Neuronal stem cell (in vitro differentiated cells): ENCODE results near the gene PSMD6.

Source experiments
- DNase-seq: peaks from one replicate; pipeline ENCODE4 v3.0.0-alpha.2; 2013; ENCODE audit warnings: low spot score
- H2AFZ ChIP-seq: one replicate; pipeline ENCODE4 v1.6.1; 2013; ENCODE audit warnings: mild to moderate bottlenecking, low read length, inconsistent platforms
- H2AK5ac ChIP-seq: 2 replicates; pipeline ENCODE4 v1.6.1; 2013; ENCODE audit warnings: low read depth, mild to moderate bottlenecking, inconsistent platforms, low read length, moderate library complexity, mixed read lengths
- H2BK120ac ChIP-seq: 2 replicates; pipeline ENCODE4 v1.6.1; 2013; ENCODE audit warnings: low read depth, mild to moderate bottlenecking, inconsistent platforms, low read length, moderate library complexity, mixed read lengths
- H2BK12ac ChIP-seq: one replicate; pipeline ENCODE4 v1.6.1; 2013; ENCODE audit warnings: low read length, inconsistent platforms
- H2BK15ac ChIP-seq: 2 replicates; pipeline ENCODE4 v1.6.1; 2013; ENCODE audit warnings: mild to moderate bottlenecking, low read length, inconsistent platforms, mixed read lengths
- H2BK5ac ChIP-seq: one replicate; pipeline ENCODE4 v1.6.1; 2013; ENCODE audit warnings: inconsistent platforms, mild to moderate bottlenecking, low read length, moderate library complexity
- H3K14ac ChIP-seq: one replicate; pipeline ENCODE4 v1.6.1; 2013; ENCODE audit warnings: low read length, inconsistent platforms
- H3K18ac ChIP-seq: 2 replicates; pipeline ENCODE4 v1.6.1; 2013; ENCODE audit warnings: low read length, inconsistent platforms
- H3K23ac ChIP-seq: 2 replicates; pipeline ENCODE4 v1.6.1; 2013; ENCODE audit warnings: low read depth, mild to moderate bottlenecking, mixed read lengths, low read length, inconsistent platforms; ENCODE audit not compliant: poor library complexity
- H3K27ac ChIP-seq: replicated peaks from 3 replicates; pipeline ENCODE4 v1.5.1; 2013; ENCODE audit warnings: low read length, inconsistent platforms
- H3K27me3 ChIP-seq, 3 experiments: 2 replicates each; pipeline ENCODE4 v1.6.1; 2013; ENCODE audit warnings: low read length in 3 of 3, mild to moderate bottlenecking in 2 of 3, inconsistent platforms in 1 of 3, low read depth in 1 of 3, mixed read lengths in 1 of 3, moderate library complexity in 1 of 3; ENCODE audit not compliant: control insufficient read depth in 3 of 3, insufficient read depth in 3 of 3
- H3K36me3 ChIP-seq, 2 donors: replicated peaks in 1 of 2; 2 replicates each; pipeline ENCODE4 v1.6.1; 2013; ENCODE audit warnings: low read length in 2 of 2; ENCODE audit not compliant: control insufficient read depth in 2 of 2, insufficient read depth in 2 of 2
- H3K4ac ChIP-seq: 2 replicates; pipeline ENCODE4 v1.6.1; 2013; ENCODE audit warnings: inconsistent platforms, mild to moderate bottlenecking, low read length, moderate library complexity
- H3K4me1 ChIP-seq, 2 donors: 1 replicate in 1 of 2; 2 replicates in 1 of 2; pipeline ENCODE4 v1.6.1; 2013; ENCODE audit warnings: low read length in 2 of 2, low read depth in 1 of 2; ENCODE audit not compliant: control insufficient read depth in 2 of 2, insufficient read depth in 1 of 2
- H3K4me2 ChIP-seq: one replicate; pipeline ENCODE4 v1.6.1; 2013; ENCODE audit warnings: mild to moderate bottlenecking, low read length, inconsistent platforms; ENCODE audit not compliant: insufficient read depth, poor library complexity, severe bottlenecking
- H3K4me3 ChIP-seq, 2 donors: 2 replicates each; pipeline ENCODE4 v1.5.1; 2013; ENCODE audit warnings: low read length in 2 of 2, mild to moderate bottlenecking in 2 of 2, inconsistent platforms in 1 of 2, moderate library complexity in 1 of 2
- H3K79me1 ChIP-seq: one replicate; pipeline ENCODE4 v1.6.1; 2013; ENCODE audit warnings: low read depth, mild to moderate bottlenecking, inconsistent platforms, low read length, moderate library complexity
- H3K9ac ChIP-seq: one replicate; pipeline ENCODE4 v1.6.1; 2013; ENCODE audit warnings: mild to moderate bottlenecking, low read depth, low read length, inconsistent platforms; ENCODE audit not compliant: poor library complexity
- H3K9me3 ChIP-seq, 2 donors: replicated peaks in 1 of 2; 2 replicates each; pipeline versions ENCODE3 to v1.6.1; 2013; ENCODE audit warnings: low read length in 2 of 2, mild to moderate bottlenecking in 2 of 2, inconsistent platforms in 1 of 2, low read depth in 1 of 2, mixed read lengths in 1 of 2, moderate library complexity in 1 of 2; ENCODE audit not compliant: control insufficient read depth in 2 of 2, insufficient read depth in 1 of 2
- H4K8ac ChIP-seq: one replicate; pipeline ENCODE4 v1.6.1; 2013; ENCODE audit warnings: low read depth, mild to moderate bottlenecking, inconsistent platforms, low read length, moderate library complexity
- H4K91ac ChIP-seq: one replicate; pipeline ENCODE4 v1.6.1; 2013; ENCODE audit warnings: low read length, low read depth, mild to moderate bottlenecking, inconsistent platforms; ENCODE audit not compliant: poor library complexity
- WGBS, 2 donors: extraction: QIAGEN DNeasy Blood & Tissue Kit; methylation state at CpG; one replicate each; pipeline ENCODE4 v1.1.7; 2013; ENCODE audit warnings: missing lambda C conversion rate in 2 of 2, mixed read lengths in 1 of 2; ENCODE audit not compliant: insufficient read length in 2 of 2, insufficient replicate concordance in 1 of 2; ENCODE audit errors: extremely low coverage in 2 of 2; 5-methylcytosine and 5-hydroxymethylcytosine counted together

The PSMD6 gene

DNA sequence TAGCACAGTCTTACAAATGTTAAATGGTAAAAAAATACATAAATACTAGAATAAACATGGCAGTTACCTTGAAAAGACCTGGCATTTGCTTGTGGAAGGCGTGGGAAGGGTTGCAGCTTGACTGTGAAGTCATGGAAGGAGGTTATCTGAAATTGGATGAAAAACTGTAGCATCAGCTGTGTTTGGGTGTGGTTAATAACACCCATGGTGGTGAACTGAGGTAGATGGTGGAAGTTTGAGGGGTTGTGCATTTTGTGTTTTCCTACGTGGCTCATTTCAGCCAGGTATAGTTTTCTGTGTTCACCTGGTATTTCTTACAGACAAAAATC, 46.5 kb downstream of the PSMD6 start:
- Histone ChIP-seq H2AK5ac (no peak overlapping the region), H3K27me3 (no peaks in the 10 kb centered on the region)

DNA sequence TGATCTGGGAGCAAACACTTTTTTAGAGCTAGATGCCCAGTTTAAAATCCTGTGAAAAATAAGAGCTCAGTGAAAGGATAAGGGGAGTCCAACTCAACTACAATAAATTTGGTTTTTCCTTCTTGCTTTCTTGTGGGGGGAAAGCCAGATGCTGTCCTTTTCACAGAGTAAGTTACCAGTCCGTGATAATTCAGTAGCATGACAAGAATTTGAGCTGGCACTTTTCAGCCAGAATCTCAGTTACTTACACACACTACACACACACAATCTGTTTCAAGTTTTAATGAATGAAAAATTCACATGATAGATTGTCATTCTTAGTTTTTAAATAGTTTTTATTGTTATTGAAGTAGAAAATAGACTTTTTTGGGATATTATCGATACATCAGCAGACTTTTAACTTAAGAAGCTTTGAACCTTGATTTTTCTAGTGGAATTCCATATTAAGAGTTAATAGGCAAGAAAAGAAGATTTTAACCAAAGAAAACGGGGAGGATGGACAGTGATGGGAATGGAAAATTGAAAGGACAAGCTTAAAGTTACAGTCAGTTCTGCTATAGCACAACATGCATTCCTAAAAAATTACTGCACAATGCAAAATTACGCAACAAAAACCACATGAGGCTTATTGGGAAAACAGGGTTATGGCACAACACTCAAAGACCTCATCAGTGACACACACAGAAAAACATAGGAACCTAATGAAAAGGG, 47.0 kb downstream of the PSMD6 start:
- H3K36me3 ChIP-seq: peaks cover 11 to 34% of the 10 kb centered on the region in 2 donors
- H2AK5ac ChIP-seq: no peak overlapping the region
- H4K91ac ChIP-seq: no peak overlapping the region
- H2AFZ ChIP-seq: no peak overlapping the region
- H3K4ac ChIP-seq: no peak overlapping the region
- no peak overlapping the region for H3K18ac ChIP-seq
- DNase-seq: no peak
- WGBS, 2 donors: no CpG with 5 or more reads among the region's 4 CpGs
- peaks cover 3% of the 10 kb centered on the region for H3K79me1 ChIP-seq
- H3K23ac ChIP-seq: no peak overlapping the region
- H3K4me2 ChIP-seq: no peak overlapping the region
- H3K27ac ChIP-seq: peak overlapping the region; percentile 5
- peaks cover 0 to 3% of the 10 kb centered on the region in 2 donors for H3K9me3 ChIP-seq
- no peak overlapping the region for H2BK5ac ChIP-seq
- H3K27me3 ChIP-seq: no peaks in the 10 kb centered on the region
- no peak overlapping the region for H3K14ac ChIP-seq
- H2BK12ac ChIP-seq: no peak overlapping the region
- H4K8ac ChIP-seq: no peak overlapping the region
- H2BK15ac ChIP-seq: peak overlapping the region; percentile 24
- no peak overlapping the region for H2BK120ac ChIP-seq
- no peak overlapping the region for H3K4me3 ChIP-seq
- peaks cover 16 to 32% of the 10 kb centered on the region in 2 donors for H3K4me1 ChIP-seq
- no peak overlapping the region for H3K9ac ChIP-seq

More for the DNA sequence above, 46.5 kb downstream of the PSMD6 start:
- Histone ChIP-seq H3K9me3 (peaks cover 0 to 3% of the 10 kb centered on the region in 2 donors), H3K4me2 (no peak overlapping the region), H3K18ac (no peak overlapping the region), H3K79me1 (peaks cover 3% of the 10 kb centered on the region), H2BK15ac (peak overlapping the region; percentile 24), H4K8ac (no peak overlapping the region), H3K27ac (no peak overlapping the region), H3K23ac (no peak overlapping the region), H3K36me3 (peaks cover 12 to 39% of the 10 kb centered on the region in 2 donors), H3K4me1 (peaks cover 13 to 31% of the 10 kb centered on the region in 2 donors), H2BK5ac (no peak overlapping the region), H3K14ac (no peak overlapping the region), H2BK12ac (peak overlapping the region; percentile 42), H3K4ac (no peak overlapping the region), H4K91ac (no peak overlapping the region), H3K4me3 (no peak overlapping the region), H2AFZ (no peak overlapping the region), H3K9ac (no peak overlapping the region), H2BK120ac (no peak overlapping the region)
- DNase-seq: no peak
- WGBS, 2 donors: no CpG with 5 or more reads among the region's 2 CpGs

- no peak overlapping the region for H3K4me3 ChIP-seq
- peak overlapping the region; percentile 5 for H3K27ac ChIP-seq
Observed at GRCh38 chr3:63975723-63976122, 47.6 kb downstream of the PSMD6 start.

GRCh38 chr3:63974451-63974850, 48.8 kb downstream of the PSMD6 start:
- H3K18ac ChIP-seq: no peak overlapping the region
- no peak for DNase-seq
- no peak overlapping the region for H4K91ac ChIP-seq
- no peak overlapping the region for H2BK15ac ChIP-seq
- H3K27ac ChIP-seq: no peak overlapping the region
- H4K8ac ChIP-seq: no peak overlapping the region
- H2BK12ac ChIP-seq: no peak overlapping the region
- peaks cover 33 to 37% of the 10 kb centered on the region in 2 donors for H3K4me1 ChIP-seq
- H2AK5ac ChIP-seq: no peak overlapping the region
- no peak overlapping the region for H3K9ac ChIP-seq
- no peak overlapping the region for H3K4ac ChIP-seq
- no peak overlapping the region for H3K4me3 ChIP-seq
- H3K79me1 ChIP-seq: no peaks in the 10 kb centered on the region
- no peaks in the 10 kb centered on the region for H3K27me3 ChIP-seq
- H3K14ac ChIP-seq: no peak overlapping the region
- no peak overlapping the region for H2BK5ac ChIP-seq
- no peak overlapping the region for H2BK120ac ChIP-seq
- peaks cover 0 to 3% of the 10 kb centered on the region in 2 donors for H3K9me3 ChIP-seq
- H2AFZ ChIP-seq: no peak overlapping the region
- no peak overlapping the region for H3K23ac ChIP-seq
- whole genome bisulfite sequencing, 2 donors: no CpG with 5 or more reads among the region's 1 CpG
- peaks cover 0 to 17% of the 10 kb centered on the region in 2 donors for H3K36me3 ChIP-seq
- no peak overlapping the region for H3K4me2 ChIP-seq

More at GRCh38 chr3:63975723-63976122, 47.6 kb downstream of the PSMD6 start:
- peaks cover 0 to 3% of the 10 kb centered on the region in 2 donors for H3K9me3 ChIP-seq
- H2BK15ac ChIP-seq: no peak overlapping the region
- H3K79me1 ChIP-seq: no peaks in the 10 kb centered on the region
- H3K9ac ChIP-seq: no peak overlapping the region
- H2BK120ac ChIP-seq: no peak overlapping the region
- H4K91ac ChIP-seq: no peak overlapping the region
- H3K4me2 ChIP-seq: no peak overlapping the region
- no peak overlapping the region for H3K4ac ChIP-seq
- DNase-seq: no peak
- H3K4me1 ChIP-seq: peaks cover 21 to 32% of the 10 kb centered on the region in 2 donors
- H2BK5ac ChIP-seq: no peak overlapping the region
- H3K36me3 ChIP-seq: peaks cover 6 to 28% of the 10 kb centered on the region in 2 donors
- no peak overlapping the region for H2AFZ ChIP-seq
- no peak overlapping the region for H2AK5ac ChIP-seq
- H3K14ac ChIP-seq: no peak overlapping the region
- no peaks in the 10 kb centered on the region for H3K27me3 ChIP-seq
- no CpG with 5 or more reads among the region's 3 CpGs for WGBS, 2 donors
- H4K8ac ChIP-seq: no peak overlapping the region
- H2BK12ac ChIP-seq: no peak overlapping the region
- H3K23ac ChIP-seq: no peak overlapping the region
- no peak overlapping the region for H3K18ac ChIP-seq
